Epithelial cell of proximal tubule (primary cell): ENCODE data around the gene TTC34. TPM values are rescaled to one million over a fixed set of nuclear protein-coding genes. Genes with fewer than 3 reads are reported as not detected.

Experiments used
- DNase-seq: peaks from one replicate; pipeline ENCODE4 v3.0.0-alpha.2; 2011; ENCODE audit warnings: low read depth
- H3K4me3 ChIP-seq: 2 replicates; pipeline ENCODE4 v1.5.1; 2011; ENCODE audit warnings: low read depth, mild to moderate bottlenecking, low read length
- CTCF ChIP-seq: conservative IDR thresholded peaks from 2 replicates; pipeline ENCODE4 v1.5.1; 2012; ENCODE audit warnings: low read depth, mild to moderate bottlenecking, low read length
- total RNA-seq: library from RNA; depleted of rRNA; stranded (reverse); fragments of >200 nt; gene quantifications from 2 replicates; pipeline ENCODE4 v1.2.3, GENCODE V29; 2015

Gene TTC34, protein sequence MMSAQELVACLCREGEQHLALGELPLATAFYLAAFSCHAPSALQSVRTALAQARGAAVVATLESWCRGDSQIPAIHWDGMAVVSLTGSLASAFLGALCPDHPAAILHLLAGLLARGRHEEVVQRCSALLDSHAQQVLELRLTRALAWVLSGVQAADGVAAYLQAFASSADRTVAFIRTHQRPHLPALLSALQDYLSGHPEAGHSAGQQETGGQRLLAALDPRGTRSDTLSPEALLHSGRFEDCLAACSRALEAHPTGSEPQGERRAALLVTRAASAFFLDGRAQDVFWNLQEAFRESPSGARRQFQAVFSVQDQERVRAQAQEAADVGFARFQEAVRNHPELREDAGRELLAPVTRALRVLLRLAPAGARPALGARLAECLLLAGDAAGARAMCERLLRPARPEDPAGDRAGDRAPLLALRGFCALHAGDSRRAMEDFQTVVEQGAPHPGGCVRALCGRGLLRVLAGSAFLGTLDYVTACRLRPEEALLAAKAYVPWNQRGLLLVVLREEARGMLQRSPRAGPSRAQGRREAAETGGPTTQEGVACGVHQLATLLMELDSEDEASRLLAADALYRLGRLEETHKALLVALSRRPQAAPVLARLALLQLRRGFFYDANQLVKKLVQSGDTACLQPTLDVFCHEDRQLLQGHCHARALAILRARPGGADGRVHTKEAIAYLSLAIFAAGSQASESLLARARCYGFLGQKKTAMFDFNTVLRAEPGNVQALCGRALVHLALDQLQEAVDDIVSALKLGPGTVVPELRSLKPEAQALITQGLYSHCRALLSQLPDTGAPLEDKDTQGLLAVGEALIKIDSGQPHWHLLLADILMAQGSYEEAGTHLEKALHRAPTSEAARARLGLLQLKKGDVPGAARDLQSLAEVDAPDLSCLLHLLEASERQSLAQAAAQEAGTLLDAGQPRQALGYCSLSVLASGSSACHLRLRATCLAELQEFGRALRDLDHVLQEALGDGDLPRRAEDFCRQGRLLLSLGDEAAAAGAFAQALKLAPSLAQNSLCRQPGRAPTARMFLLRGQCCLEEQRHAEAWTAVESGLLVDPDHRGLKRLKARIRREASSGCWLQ
- 0.07 and 0.46 TPM in 2 replicates for total RNA-seq

DNA sequence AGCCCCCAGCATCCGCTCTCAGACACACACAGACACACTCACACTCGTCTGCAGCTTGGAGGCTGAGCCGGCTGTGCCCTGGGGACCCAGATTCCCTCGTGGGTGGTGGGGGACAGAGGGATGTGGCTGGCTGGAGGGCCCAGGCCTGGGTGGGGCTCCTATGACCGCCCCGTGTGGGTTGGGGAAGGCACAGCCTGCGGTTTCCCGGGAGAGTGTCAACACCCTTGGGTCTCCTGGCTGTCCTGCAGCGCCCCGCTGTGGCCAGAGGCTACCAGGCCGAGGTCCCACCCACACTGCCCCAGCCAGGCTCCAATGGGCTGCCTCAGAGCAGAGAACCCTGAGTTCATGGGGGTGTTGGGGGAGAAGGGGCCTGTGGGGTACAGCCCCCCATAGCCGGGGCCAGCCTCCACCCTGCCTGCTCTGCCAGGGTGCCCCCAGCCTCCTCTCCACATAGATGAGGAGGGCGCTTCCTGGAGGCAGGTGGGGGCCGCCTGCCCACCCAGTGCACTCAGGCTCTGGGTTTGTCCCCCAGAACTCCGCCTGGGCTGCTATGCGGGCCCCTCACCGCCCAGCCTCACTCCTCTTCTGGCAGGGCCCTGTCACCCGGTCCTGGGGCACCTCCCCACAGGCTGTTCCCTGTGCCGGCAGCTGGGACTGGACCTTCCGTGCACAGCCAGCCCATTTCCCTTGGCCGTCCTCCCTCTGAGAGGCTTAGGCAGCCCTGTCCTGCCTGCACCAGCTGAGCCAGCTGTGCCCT, at the start of gene TTC34:
Gene TTC34 (minus strand): TSS at position 159 of the 757 bp plus-strand sequence. CDS start 866 bp downstream, outside the sequence.
- TF ChIP-seq CTCF, result peak; percentile 33
- DNase-seq, result no peak
- H3K4me3 ChIP-seq, result no peak within 1 kb of the TSS

- no peak for TF ChIP-seq CTCF
- DNase-seq, result no peak
- no peak overlapping the region for H3K4me3 ChIP-seq
These were observed 49.0 kb upstream of the TTC34 start for GRCh38 chr1:2850502-2850901.

- TF ChIP-seq CTCF, result no peak
- H3K4me3 ChIP-seq, result no peak overlapping the region
- no peak for DNase-seq
These were observed 46.6 kb upstream of the TTC34 start for GRCh38 chr1:2848006-2848670.

DNA sequence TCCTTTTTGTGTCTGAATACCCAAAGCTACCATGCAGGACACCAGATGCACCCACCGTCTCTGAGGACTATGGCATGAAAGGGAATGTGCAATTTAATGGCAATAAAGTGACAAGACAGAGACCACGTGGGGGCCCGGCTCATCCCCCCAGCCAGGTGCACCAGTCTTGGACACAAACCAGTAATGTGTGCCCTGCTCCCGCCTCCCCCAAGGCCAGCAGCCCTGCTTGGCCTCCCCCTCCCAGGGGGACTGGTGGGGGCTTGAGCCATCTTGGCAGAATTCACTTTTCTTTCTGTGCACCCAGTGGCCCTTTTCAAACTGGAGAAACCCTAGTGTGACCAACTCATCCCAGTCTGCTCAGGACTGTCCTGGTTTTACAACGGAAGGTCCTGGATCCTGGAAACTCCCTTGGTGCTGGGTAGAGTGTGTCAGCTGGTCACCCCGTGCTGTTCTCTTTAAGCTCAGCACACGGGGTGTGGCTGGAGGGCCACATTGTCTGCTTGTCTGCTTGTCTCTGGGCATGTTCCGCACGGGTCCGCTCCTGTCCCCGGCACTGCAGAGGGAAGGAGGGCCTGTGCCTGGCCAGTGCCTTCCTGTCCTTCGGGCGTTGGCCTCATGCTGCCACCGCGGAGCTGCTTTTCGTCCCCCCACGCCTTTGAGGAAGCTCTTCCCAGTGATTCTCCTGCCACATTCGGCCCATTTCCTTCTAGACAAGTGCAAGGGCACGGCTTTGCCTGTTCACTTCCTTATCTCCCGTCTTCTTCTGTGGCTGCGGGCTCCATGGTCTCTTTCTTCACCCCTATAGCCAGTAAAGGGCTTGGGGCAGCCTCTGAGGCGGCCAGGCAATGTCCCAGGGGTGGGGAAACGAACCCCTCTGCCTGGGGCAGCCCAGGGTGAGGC, 45.8 kb upstream of the TTC34 start:
- no peak for DNase-seq
- no peak overlapping the region for H3K4me3 ChIP-seq
- no peak for TF ChIP-seq CTCF

DNA sequence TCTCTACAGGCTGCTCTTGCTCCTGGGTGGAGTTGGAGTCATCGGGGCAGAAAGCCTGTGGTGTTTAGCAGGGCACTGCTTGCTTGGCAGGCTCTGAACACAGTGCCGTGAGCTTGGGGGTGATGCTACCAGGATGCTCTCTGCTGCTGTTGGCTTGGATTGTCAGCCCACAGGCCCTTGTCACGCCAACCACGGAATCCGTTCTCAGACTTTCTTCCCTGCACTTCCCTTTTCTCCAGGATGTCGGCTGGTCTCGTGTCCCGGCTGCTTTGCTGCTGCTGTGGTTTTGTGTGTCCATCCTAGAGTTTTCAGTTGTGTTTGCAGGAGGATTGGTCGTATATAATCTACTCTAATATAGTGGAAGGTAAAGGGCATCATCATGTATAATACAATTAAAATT, 44.4 kb upstream of the TTC34 start:
- no peak for DNase-seq
- no peak for TF ChIP-seq CTCF
- no peak overlapping the region for H3K4me3 ChIP-seq
